Measurements from ENCODE around the gene ARSD.
"Not testable (repeated sequence)": the region's sequence is repeated elsewhere in the genome, so short reads cannot be mapped to it uniquely, and the experiment has no call there.

ARSD gene, protein sequence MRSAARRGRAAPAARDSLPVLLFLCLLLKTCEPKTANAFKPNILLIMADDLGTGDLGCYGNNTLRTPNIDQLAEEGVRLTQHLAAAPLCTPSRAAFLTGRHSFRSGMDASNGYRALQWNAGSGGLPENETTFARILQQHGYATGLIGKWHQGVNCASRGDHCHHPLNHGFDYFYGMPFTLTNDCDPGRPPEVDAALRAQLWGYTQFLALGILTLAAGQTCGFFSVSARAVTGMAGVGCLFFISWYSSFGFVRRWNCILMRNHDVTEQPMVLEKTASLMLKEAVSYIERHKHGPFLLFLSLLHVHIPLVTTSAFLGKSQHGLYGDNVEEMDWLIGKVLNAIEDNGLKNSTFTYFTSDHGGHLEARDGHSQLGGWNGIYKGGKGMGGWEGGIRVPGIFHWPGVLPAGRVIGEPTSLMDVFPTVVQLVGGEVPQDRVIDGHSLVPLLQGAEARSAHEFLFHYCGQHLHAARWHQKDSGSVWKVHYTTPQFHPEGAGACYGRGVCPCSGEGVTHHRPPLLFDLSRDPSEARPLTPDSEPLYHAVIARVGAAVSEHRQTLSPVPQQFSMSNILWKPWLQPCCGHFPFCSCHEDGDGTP

DNA sequence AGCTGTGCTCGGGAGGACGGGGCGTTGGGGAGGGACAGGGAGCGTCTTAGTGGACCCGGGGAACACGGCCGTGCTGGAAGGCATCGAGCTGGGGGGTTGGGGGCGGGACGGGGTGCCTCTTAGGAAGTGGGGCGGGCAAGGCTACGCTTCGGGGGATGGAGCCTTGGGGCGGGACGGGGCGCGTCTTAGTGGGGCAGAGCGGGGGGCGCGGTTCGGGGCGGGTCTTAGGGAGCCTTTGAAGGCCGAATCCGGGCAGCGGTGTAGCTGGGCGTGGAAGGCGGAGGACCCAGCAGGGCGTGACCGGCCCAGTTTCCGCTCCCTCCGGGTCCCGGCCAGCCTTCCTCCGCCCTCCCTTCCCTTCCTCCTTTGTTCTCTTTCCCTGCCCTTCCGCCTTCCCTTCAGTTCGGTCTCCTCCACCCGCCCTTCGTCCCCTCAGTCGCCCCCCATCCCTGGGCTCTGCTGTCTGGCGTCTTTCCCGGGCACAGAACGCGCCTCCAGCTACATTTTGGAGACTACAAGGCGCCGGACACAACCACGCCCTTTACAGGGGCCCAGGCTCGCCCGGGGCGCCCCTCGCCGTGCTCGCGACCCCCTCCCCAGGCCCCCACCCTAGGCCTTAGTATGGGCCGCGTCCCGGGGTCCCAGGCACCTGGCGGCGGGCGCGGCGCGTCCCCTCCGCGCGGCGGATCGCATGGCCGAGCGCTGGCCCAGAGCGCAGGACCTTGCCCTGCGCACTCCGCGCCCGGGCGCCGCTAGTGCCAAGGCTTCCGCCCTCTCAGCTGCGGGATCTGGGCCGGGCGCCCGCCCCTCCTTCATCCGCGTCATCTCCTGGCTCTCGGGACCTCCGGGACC, at the start of gene ARSD:
Gene ARSD, minus strand, starts transcription at position 757 of the 852 bp plus-strand sequence. Its CDS starts 64 bp downstream, at position 693.
- in situ Hi-C loops (cut with MboI; ENCODE audit: low sequenced_read_pairs, unreplicated experiment), result no loop called here
- peak; percentile 72 for DNase-seq (ENCODE audit: low spot score)
- TF ChIP-seq, protein P1, sequence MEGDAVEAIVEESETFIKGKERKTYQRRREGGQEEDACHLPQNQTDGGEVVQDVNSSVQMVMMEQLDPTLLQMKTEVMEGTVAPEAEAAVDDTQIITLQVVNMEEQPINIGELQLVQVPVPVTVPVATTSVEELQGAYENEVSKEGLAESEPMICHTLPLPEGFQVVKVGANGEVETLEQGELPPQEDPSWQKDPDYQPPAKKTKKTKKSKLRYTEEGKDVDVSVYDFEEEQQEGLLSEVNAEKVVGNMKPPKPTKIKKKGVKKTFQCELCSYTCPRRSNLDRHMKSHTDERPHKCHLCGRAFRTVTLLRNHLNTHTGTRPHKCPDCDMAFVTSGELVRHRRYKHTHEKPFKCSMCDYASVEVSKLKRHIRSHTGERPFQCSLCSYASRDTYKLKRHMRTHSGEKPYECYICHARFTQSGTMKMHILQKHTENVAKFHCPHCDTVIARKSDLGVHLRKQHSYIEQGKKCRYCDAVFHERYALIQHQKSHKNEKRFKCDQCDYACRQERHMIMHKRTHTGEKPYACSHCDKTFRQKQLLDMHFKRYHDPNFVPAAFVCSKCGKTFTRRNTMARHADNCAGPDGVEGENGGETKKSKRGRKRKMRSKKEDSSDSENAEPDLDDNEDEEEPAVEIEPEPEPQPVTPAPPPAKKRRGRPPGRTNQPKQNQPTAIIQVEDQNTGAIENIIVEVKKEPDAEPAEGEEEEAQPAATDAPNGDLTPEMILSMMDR (IDR thresholded peaks at IDR 0.05; ENCODE audit: borderline replicate concordance, control extremely low read depth, extremely low read depth, insufficient read depth, missing control alignments), result no peak

DNA sequence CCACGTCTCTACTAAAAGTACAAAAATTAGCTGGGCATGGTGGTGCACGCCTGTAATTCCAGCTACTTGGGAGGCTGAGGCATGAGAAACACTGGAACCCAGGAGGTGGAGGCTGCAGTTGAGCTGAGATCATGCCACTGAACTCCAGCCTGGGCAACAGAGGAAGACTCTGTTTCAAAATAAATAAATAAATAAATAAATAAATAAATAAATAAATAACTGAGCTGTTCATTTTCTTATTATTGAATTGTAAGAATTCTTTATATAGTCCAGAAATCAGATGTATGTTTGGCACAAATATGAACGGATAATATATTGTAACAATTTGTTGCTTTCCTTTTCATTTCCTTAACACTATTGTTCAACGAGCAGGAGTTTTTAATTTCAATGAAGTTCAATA, 49.5 kb upstream of the ARSD start:
- DNase-seq (ENCODE audit: low spot score); in situ Hi-C loops (cut with MboI; ENCODE audit: low sequenced_read_pairs, unreplicated experiment): not testable (repeated sequence)

DNA sequence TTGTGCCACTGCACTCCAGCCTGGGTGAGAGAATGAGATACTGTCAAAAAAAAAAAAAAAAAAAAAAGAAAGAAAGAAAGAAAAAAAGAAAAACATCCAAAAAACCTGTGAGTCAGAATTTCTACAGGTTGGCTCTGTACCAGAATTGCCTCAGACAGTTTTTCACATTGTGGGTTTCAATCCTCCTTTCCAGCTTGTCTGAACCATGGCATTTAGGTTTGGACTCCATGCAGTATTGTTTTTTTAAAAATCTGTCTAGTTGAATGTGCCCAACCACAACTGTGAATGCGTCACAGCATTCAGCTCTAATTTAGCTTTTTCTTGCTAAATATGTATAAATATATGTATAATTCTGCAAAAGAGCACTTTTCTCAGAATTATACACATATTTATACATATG, 45.8 kb upstream of the ARSD start:
- in situ Hi-C loops (cut with MboI; ENCODE audit: low sequenced_read_pairs, unreplicated experiment), result no loop called here
- DNase-seq (ENCODE audit: low spot score), result no peak

DNA sequence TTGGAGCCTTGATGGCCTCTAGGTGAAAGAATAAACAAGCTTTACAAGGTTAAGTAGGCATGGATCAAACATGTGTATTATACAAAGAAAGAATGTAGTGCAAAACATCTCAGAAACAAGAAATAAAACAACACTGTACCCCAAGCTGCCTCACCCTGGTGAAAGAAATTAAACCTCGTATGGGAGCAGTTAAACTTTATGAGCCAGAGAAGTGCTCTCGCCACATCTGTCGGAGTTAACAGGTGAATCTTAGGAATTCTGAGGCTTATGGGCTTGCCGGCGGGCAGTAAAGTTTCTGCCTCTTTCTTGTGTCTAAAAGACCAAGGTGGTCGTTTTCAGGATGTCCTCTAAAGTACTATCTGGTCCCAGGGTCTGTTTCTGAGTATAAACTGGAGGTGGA, 43.3 kb upstream of the ARSD start:
- no peak for DNase-seq (ENCODE audit: low spot score)
- TF ChIP-seq, protein P1 (IDR thresholded peaks at IDR 0.05; ENCODE audit: borderline replicate concordance, control extremely low read depth, extremely low read depth, insufficient read depth, missing control alignments), result no peak
- in situ Hi-C loops (cut with MboI; ENCODE audit: low sequenced_read_pairs, unreplicated experiment), result no loop called here

More for the DNA sequence above, 45.8 kb upstream of the ARSD start:
- TF ChIP-seq, protein P1 (IDR thresholded peaks at IDR 0.05; ENCODE audit: borderline replicate concordance, control extremely low read depth, extremely low read depth, insufficient read depth, missing control alignments), result no peak

DNA sequence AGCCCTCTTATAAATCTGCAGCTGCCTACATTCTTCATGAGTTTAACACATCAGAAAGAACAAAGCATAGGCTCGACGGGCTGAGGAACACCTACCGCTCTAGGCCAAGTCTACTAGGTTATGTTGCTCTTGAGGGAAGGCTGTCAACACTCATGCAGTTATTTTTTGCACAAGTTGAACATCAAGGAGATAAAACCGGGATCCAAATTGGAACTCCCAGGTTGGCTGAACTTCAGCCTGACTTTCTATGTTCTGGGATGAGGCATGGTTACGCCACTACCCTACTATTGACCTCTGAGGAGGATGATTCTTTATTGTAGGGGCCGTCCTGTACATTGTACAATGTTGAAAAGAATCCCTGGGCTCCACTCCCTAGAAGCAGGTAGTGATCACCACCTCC, 39.9 kb upstream of the ARSD start:
- TF ChIP-seq, protein P1 (IDR thresholded peaks at IDR 0.05; ENCODE audit: borderline replicate concordance, control extremely low read depth, extremely low read depth, insufficient read depth, missing control alignments), result no peak
- no peak for DNase-seq (ENCODE audit: low spot score)
- in situ Hi-C loops (cut with MboI; ENCODE audit: low sequenced_read_pairs, unreplicated experiment), result no loop called here

DNA sequence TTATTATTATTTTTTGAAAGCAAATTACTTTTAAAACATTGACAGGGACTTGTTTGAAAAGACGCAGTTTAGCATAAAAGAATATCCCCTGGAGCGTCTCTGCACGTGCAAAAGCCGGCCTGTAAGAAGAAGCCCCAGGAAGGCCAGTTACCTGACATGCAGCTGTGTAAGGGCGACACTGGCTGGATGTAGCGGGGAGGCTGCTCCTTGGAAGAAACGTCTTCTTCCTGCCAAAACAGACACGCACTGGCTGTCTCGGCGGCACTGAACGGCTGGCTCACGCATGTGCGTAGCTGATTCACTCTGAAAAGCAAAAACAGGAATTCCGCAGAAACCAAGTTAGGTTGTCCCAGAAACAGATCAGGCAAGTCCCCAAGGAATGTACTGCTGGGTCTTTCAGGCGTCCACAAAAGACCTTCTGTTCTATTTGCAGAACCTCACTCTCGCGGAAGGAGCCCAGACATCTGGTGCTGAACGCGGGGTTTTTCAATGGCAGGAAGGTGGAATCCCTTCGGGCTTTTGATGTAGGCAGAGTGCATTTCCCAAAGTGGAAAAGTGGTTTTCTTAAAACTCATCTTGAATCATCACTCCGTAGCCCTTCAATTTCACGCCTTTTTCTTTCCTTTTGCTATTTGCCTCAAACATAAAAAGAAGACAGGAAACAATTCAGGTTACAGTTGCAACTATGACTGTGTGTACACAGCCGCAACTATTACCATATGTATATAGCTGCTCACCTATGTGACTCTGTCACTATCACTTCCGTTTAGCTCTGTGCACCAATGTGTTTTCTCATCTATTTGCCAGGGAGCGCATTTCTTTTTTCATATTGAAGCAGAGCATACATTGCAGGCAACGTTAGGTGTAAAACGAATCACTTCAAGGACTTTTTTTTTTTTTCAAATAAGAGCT, 39.1 kb upstream of the ARSD start:
- DNase-seq (ENCODE audit: low spot score), result no peak
- in situ Hi-C loops (cut with MboI; ENCODE audit: low sequenced_read_pairs, unreplicated experiment), result no loop called here
- TF ChIP-seq, protein P1 (IDR thresholded peaks at IDR 0.05; ENCODE audit: borderline replicate concordance, control extremely low read depth, extremely low read depth, insufficient read depth, missing control alignments), result no peak
